ENCODE measurements around the gene CEACAM16.
"Not testable (repeated sequence)": the region's sequence is repeated elsewhere in the genome, so short reads cannot be mapped to it uniquely, and the experiment has no call there.

CEACAM16 gene, protein sequence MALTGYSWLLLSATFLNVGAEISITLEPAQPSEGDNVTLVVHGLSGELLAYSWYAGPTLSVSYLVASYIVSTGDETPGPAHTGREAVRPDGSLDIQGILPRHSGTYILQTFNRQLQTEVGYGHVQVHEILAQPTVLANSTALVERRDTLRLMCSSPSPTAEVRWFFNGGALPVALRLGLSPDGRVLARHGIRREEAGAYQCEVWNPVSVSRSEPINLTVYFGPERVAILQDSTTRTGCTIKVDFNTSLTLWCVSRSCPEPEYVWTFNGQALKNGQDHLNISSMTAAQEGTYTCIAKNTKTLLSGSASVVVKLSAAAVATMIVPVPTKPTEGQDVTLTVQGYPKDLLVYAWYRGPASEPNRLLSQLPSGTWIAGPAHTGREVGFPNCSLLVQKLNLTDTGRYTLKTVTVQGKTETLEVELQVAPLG

DNA sequence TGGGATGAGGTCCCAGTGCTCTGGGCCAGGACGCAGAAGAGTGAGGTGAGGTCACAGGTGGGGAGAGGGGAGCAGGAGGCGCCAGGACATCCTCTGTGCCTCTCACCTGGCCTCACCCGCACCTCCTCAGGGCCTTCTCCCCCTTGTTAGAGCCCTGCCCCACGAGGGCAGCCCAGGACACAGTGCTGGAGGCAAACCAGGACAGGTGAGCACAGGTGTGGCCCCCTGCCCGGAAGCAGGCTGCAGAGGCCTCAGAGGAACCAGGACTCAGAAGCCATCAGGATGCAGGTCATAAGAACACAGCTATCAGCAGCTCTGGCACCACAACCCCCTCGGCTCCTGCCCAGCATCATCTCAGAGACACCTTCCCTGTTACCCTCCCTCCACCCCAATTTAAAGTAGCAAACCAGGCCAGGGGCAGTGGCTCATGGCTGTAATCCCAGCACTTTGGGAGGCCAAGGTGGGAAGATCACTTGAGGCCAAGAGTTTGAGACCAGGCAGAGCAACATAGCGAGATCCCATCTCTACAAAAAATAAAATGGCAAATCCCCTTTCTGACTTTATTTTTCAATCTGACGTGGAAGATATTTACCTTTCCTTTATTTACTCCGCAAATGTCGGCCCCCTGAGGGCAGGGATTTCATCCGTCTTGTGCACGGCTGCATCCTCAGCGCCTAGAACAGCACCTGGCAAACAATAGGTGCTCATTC, at the start of gene CEACAM16:
Gene CEACAM16 (plus strand): TSS at position 660 of the 710 bp plus-strand sequence. CDS start 2,306 bp downstream, outside the sequence.
- DNase-seq = no peak

DNA sequence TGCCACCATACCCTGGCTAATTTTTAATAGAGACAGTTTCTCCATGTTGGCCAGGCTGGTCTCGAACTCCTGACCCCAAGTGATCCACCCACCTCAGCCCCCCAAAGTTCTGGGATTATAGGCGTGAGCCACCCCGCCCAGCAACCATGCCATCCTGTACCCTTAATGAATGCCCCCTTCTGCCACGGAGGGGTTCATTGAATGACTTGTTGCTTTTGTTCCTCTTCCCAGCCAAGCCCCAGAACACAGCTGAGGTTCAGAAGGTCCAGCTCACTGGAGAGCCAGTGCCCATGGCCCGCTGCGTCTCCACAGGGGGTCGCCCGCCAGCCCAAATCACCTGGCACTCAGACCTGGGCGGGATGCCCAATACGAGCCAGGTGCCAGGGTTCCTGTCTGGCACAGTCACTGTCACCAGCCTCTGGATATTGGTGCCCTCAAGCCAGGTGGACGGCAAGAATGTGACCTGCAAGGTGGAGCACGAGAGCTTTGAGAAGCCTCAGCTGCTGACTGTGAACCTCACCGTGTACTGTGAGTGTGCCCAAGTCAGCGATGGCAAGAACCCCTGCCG, 49.3 kb upstream of the CEACAM16 start:
- no peak for DNase-seq

- no peak for DNase-seq
These were observed 45.6 kb upstream of the CEACAM16 start for GRCh38 chr19:44653343-44653742.

DNA sequence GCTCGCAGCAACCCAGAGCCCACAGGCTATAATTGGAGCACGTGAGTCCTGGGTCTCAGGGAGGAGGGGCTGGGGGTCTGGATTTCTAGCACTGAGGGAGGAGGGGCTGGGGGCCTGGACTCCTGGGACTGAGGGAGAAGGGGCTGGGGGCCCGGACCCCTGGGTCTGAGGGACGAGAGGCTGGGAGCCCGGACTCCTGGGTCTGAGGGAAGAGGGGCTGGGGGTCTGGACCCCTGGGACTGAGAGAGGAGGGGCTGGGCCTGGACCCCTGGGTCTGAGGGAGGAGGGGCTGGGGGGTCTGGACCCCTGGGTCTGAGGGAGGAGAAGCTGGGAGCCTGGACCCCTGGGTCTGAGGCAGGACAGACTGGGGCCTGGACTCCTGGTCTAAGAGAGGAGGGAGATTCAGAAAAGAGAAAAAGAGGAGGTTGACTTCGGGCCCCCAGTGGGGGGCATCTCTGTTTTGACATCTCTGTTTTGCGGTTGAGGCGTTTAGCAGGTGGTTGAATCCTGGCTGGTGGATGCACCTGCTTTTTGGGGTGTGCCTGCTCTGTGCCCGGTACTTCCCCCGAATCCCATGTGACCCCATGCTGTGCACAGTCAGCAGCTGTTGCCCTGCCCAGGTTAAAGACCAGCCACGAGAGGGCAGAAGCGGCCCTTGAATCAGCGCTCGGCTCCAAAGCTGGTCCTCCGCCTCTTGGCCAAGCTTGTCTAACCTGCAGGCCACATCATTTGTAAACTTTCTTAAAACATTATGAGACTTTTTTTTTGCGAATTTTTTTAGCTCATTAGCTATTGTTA, 44.8 kb upstream of the CEACAM16 start:
- DNase-seq = peak; percentile 9

GRCh38 chr19:44657211-44657921, 41.6 kb upstream of the CEACAM16 start:
- peak; percentile 48 for DNase-seq

- DNase-seq = no peak
These were observed 40.8 kb upstream of the CEACAM16 start for GRCh38 chr19:44658069-44658733.

DNA sequence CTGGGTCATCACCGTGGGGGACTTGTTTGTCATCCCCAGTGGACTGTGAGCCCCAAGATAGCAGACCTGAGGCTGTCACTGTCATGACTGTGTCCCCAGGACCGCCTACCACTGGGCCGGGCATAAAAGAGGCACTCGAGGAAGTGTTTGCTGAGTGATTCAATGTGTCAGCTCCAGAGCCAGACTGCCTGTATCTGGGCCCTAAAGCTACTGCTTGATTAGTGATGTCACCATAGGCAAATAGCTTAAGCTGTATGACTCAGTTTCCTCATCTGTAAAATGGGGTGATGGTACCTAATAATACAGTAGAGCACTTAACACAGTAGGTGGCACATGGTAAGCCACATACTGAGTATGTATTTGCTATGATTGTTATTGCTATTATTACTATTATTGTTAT, 38.9 kb upstream of the CEACAM16 start:
- DNase-seq = no peak

DNA sequence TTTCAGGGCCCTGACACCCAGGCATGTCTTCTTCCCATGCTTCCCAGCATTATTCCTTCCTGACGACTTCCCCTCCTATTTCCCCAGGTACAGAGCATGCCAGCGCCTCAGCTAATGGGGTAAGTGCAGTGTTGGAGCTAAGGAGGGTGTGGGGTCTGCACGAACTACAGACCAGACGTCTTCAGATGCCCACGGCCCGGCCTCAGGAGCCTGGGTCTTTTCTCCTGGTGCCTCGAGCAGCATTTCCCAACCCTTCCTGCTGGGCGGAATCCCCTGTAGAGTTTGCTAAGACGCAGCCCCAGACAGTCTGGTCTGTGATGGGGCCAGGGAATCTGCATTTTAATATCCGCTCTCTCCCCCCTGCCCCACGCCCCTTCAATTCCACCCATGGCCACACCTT, 37.7 kb upstream of the CEACAM16 start:
- DNase-seq = no peak

DNA sequence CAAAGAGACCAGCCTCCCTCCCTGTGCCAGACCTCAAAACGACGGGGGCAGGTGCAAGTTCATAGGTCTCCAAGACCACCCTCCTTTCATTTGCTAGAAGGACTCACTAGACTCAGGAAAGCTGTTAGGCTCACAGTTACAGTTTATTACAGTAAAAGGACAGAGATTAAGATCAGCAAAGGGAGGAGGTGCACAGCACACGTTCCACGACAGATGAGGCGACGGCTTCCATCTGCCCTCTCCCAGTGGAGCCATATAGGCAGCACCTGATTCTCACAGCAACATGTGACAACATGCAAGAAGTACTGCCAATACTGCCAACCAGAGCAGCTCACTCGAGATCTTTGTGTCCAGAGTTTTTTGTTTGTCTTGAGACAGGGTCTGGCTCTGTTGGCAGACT, 37.0 kb upstream of the CEACAM16 start:
- no peak for DNase-seq

DNA sequence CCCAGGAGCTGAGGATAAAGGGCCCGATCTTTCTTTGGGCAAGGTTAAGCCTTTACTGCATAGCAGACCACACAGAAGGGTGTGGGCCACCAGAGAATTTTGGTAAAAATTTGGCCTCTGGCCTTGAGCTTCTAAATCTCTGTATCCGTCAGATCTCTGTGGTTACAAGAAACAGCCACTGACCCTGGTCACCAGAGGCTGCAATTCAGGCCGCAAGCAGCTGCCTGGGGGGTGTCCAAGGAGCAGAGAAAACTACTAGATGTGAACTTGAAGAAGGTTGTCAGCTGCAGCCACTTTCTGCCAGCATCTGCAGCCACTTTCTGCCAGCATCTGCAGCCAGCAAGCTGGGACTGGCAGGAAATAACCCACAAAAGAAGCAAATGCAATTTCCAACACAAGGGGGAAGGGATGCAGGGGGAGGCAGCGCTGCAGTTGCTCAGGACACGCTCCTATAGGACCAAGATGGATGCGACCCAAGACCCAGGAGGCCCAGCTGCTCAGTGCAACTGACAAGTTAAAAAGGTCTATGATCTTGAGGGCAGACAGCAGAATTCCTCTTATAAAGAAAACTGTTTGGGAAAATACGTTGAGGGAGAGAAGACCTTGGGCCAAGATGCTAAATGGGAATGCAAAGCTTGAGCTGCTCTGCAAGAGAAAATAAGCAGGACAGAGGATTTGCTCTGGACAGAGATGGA, 36.1 kb upstream of the CEACAM16 start:
- no peak for DNase-seq

GRCh38 chr19:44663996-44664395, 35.0 kb upstream of the CEACAM16 start:
- DNase-seq = no peak

DNA sequence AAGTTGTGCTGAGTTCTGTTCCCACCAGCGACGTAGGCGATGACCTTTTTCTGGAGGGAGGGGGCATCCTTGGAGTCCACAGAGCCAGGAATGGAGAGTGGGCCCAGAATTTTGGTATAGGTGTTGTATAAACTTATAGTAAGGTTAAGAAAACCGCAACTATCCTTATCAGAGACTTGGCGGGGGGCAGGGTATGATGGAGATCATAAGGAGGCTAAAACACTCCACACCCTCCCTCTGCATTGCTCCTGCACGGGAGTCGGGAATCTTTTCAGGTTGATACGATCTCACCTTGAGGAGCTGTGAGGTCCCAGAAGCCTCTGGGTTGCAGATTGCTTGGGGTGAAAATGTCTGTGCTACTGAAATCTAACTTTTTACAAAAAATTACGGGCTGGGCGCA, 34.0 kb upstream of the CEACAM16 start:
- DNase-seq = no peak

GRCh38 chr19:44666852-44667556, 31.9 kb upstream of the CEACAM16 start:
- DNase-seq = no peak

DNA sequence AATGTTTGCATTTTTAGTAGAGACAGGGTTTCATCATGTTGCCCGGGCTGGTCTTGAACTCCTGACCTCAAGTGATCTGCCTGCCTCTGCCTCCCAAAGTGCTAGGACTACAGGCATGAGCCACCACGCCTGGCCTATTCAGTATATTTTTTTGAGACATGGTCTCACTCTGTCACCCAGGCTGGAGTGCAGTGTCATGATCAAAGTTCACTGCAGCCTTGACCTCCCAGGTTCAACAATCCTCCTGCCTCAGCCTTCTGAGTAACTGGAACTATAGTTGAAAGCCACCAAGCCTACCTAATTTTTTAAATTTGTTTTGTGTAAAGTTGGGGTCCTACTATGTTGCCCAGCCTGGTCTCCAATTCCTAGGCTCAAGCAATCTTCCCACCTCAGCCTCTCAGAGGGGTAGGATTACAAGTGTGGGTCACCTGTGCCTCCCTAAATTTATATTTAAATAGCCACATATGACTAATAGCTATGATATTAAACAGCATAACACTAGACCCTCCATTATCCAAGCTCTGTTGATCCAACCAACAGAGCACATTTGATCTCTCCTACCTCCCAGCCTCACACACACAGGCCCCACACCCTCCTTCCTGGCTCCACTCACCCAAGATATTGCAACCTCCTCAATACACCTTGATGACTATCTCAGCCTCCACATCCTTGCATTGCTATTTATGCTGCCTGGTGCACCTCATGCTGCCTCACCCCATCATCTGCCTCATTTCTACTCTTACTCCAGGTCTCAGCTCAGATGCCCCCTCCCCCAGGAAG, 29.8 kb upstream of the CEACAM16 start:
- DNase-seq = no peak

DNA sequence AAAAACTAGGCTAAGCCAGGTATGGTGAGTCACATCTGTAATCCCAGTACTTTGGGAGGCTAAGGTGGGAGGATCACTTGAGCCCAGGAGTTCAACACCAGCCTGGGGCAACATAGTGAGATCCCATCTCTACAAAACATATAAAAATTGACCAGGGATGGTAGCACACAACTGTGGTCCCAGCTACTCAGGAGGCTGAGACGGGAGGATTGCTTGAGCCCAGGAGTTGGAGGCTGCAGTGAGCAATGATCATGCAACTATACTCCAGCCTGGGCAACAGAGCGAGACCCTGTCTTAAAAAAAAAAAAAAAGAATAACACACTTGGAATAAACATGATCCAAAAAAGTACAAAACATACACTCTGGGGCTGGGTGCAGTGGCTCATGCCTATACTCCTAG, 28.9 kb upstream of the CEACAM16 start:
- not testable (repeated sequence) for DNase-seq

DNA sequence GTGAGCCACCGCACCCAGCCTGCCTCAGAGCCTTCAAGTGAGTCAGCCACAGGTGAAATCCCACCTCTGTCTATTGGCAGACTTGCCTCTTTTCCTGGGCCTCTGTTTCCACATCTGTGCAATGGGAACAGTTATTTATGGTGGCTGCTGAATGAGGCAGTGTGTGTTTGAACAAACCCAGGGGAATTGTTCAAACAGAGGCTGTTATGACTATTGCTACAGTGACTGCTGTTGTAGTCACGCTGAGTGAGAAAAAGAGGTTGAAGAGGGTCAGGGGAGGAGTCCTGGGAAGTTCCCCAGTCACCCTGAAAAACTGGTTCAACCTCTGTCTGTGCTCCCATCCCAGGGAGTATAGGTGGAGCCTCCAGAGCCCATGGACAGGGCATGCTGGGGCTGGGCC, 27.6 kb upstream of the CEACAM16 start, which contains the start of gene CEACAM19:
Gene CEACAM19 (plus strand): TSS at position 83 of the 400 bp plus-strand sequence. CDS start 450 bp downstream, outside the sequence.
- no peak for DNase-seq

DNA sequence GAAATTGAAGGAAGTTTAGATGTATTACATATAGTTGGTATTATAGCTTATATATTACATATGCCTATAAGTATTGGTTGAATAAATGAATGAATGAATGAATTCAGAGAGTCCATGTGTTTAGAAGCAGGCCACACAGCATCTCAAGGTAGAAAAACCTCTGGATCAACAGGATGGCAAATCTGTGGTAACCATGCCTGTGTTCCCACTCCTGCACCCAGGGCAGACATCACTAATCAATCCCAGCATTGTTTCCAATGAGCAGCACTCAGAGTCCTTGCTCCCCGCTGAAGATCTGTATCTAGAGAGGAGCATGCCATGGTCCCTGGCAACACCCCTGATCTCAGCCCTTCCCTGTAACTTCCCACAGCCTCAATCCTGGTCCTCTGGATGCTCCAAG, 26.7 kb upstream of the CEACAM16 start:
- DNase-seq = no peak

- no peak for DNase-seq
These were observed 25.4 kb upstream of the CEACAM16 start for GRCh38 chr19:44673510-44673909.

- DNase-seq = no peak
These were observed 23.4 kb upstream of the CEACAM16 start for GRCh38 chr19:44675521-44675920.
